ENCODE results near the gene INPP4B. TPM values are rescaled to one million over a fixed set of nuclear protein-coding genes. Genes with fewer than 3 reads are reported as not detected.
A peak's percentile ranks its signal among the peaks of the same experiment; 100 is the strongest.

The INPP4B gene
- total and polyA plus RNA-seq, 3 donors from 2014 or later: 23.2 to 64.5 (median 55.2) TPM

DNA sequence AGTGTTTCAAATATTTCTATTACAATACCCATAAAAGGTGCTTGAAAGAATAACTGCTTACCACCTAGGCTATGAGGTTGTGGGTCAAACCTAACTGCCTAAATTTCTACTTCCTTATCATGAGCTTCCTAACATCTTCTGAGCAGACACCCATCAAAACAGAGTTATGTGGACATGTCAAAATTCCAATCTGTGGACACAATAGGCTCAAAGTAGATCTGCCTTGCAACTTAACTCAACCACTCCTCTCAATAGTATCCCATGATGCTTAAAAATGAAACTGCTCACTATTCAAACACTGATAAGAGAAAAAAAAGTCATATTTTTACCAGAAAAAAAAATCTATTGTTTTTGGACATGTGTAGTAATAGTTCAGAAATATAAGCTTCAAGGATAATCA is 462.7 kb downstream of the INPP4B start:
- peaks cover 6% of the 10 kb centered on the region for H3K4me1 ChIP-seq

GRCh38 chr4:142380052-142380602 is 466.0 kb downstream of the INPP4B start:
- 52 to 61% methylated on average over 5 of the region's 5 CpGs for WGBS, 2 donors
- no peak for TF ChIP-seq POLR2A (IDR thresholded peaks at IDR 0.05)
- TF ChIP-seq, protein P1, sequence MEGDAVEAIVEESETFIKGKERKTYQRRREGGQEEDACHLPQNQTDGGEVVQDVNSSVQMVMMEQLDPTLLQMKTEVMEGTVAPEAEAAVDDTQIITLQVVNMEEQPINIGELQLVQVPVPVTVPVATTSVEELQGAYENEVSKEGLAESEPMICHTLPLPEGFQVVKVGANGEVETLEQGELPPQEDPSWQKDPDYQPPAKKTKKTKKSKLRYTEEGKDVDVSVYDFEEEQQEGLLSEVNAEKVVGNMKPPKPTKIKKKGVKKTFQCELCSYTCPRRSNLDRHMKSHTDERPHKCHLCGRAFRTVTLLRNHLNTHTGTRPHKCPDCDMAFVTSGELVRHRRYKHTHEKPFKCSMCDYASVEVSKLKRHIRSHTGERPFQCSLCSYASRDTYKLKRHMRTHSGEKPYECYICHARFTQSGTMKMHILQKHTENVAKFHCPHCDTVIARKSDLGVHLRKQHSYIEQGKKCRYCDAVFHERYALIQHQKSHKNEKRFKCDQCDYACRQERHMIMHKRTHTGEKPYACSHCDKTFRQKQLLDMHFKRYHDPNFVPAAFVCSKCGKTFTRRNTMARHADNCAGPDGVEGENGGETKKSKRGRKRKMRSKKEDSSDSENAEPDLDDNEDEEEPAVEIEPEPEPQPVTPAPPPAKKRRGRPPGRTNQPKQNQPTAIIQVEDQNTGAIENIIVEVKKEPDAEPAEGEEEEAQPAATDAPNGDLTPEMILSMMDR (IDR thresholded peaks at IDR 0.05): no peak
- no peak overlapping the region for H3K27ac ChIP-seq
- peaks cover 14% of the 10 kb centered on the region for H3K4me1 ChIP-seq
- H3K27me3 ChIP-seq: no peaks in the 10 kb centered on the region
- no peaks in the 10 kb centered on the region for H3K9me3 ChIP-seq
- H3K4me3 ChIP-seq: no peak overlapping the region
- DNase-seq: no peak
- intact Hi-C loops (cut with DNase I; ENCODE audit: low total_unique reads): no loop called here
- H3K36me3 ChIP-seq (ENCODE audit: low read depth, missing control alignments): no peaks in the 10 kb centered on the region

More for the DNA sequence above, 462.7 kb downstream of the INPP4B start:
- H3K9me3 ChIP-seq: no peaks in the 10 kb centered on the region
- TF ChIP-seq, protein P1 (IDR thresholded peaks at IDR 0.05): no peak
- no peak for TF ChIP-seq POLR2A (IDR thresholded peaks at IDR 0.05)
- no peak overlapping the region for H3K27ac ChIP-seq
- no peaks in the 10 kb centered on the region for H3K27me3 ChIP-seq
- intact Hi-C loops (cut with DNase I; ENCODE audit: low total_unique reads): no loop called here
- no peaks in the 10 kb centered on the region for H3K36me3 ChIP-seq (ENCODE audit: low read depth, missing control alignments)
- no peak for DNase-seq
- no peak overlapping the region for H3K4me3 ChIP-seq

GRCh38 chr4:142379277-142380051 is 466.6 kb downstream of the INPP4B start:
- no peaks in the 10 kb centered on the region for H3K9me3 ChIP-seq
- no peaks in the 10 kb centered on the region for H3K36me3 ChIP-seq (ENCODE audit: low read depth, missing control alignments)
- WGBS, 2 donors: 59 to 65% methylated on average over 4 of the region's 4 CpGs
- no peak for DNase-seq
- no peaks in the 10 kb centered on the region for H3K27me3 ChIP-seq
- intact Hi-C loops (cut with DNase I; ENCODE audit: low total_unique reads): no loop called here
- H3K4me3 ChIP-seq: no peak overlapping the region
- peak overlapping the region in 1 of 2 donors; percentile 37 for H3K27ac ChIP-seq
- H3K4me1 ChIP-seq: peaks cover 14% of the 10 kb centered on the region
- TF ChIP-seq, protein P1 (IDR thresholded peaks at IDR 0.05): no peak
- no peak for TF ChIP-seq POLR2A (IDR thresholded peaks at IDR 0.05)

- Histone ChIP-seq H3K4me3 (no peak overlapping the region), H3K36me3 (ENCODE audit: low read depth, missing control alignments) (no peaks in the 10 kb centered on the region), H3K4me1 (peaks cover 14% of the 10 kb centered on the region), H3K27me3 (no peaks in the 10 kb centered on the region), H3K27ac (no peak overlapping the region), H3K9me3 (no peaks in the 10 kb centered on the region)
- 54 to 56% methylated on average over 2 of the region's 2 CpGs for WGBS, 2 donors
- intact Hi-C loops (cut with DNase I; ENCODE audit: low total_unique reads): no loop called here
- DNase-seq: no peak
- TF ChIP-seq POLR2A (IDR thresholded peaks at IDR 0.05): no peak
- TF ChIP-seq, protein P1 (IDR thresholded peaks at IDR 0.05): no peak
Observed at GRCh38 chr4:142378179-142378578, 467.9 kb downstream of the INPP4B start.

Measured in testis (tissue), 3 donors.